Hematopoietic multipotent progenitor cell treated with erythropoietin and hydrocortisone succinate and interleukin-3 and kit ligand, for 6 days (in vitro differentiated cells): Measurements from ENCODE around the gene REV1.

ENCODE experiments used
- DNase-seq: peaks from one replicate; pipeline ENCODE4 v3.0.0-alpha.2; 2015

Gene REV1

DNA sequence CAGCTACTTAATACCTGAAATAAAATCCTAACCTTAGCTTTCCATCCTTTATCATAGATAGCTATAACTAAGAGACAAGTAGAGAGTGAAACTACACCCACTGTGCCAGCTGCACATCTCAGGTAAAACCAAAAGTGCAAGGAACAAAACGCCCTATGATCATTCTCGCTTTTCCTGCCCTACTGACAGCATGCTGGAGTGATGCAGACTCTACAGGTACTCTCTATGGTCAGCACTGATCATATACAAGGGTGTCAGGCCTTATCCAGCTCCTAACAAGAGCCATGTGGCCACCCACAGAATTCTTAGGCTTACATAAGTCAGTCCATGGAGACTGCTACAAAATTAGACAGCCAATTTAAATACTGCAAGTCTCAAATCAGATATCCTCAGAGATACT lies 45.6 kb downstream of the REV1 start:
- DNase-seq, result no peak

DNA sequence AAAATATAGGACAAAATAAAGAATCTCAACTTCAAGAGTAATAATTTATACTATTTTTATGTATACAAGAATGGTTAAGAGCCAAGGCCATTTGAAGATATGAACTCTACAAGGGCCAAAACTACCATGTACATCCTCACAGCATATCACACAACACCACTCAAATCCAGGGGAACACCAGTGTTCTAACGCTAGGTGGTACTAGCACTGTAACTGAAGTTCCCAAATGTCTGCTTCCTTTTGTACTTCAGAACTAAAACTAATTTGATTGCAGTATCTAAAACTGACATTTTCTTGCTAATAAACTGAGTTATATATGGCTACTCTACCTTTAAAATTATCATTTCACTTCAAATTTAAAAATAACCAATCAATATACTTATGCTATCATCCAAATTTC lies 47.0 kb downstream of the REV1 start:
- peak; percentile 66 for DNase-seq

DNA sequence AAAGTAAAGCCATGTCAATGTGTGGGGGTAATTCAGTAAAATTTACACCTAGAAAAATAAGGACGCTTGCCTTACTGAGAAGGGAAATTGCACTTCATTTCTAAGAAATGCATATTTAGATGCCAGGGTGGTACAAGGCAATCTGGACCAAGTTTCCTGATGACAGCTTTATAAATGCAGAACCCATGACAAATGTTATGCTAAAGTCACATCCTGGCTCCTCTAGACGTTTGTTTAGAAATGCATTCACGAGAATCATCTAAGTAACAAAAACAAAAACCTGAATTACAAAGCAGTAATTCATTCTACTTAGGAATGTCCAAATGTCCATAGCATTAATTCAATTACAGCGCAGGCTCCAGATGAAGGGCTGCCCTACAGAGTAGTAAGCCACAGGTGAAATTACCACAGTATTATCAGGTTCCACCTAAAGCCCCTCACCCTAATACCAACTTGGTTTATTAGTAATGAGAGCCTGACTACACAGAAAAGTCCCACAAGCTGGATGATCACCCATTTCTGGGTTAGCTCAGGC lies 49.8 kb downstream of the REV1 start:
- DNase-seq, result no peak

DNA sequence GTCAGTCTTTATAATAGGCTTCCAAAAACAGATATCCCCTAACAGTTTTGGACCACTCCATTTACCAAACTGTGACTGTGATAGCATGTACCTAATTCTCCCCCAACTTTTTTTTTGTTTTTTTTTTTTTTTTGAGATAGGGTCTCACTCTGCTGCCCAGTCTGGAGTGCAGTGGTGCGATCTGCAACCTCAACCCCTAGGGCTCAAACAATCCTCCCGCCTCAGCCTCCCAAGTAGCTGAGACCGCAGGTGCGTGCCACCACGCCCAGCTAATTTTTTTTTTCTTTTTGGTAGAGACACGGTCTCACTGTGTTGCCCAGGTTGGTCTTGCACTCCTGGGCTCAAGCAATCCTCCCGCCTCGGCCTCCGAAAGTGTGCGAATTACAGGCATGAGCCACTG lies 52.9 kb downstream of the REV1 start:
- DNase-seq, result no peak

DNA sequence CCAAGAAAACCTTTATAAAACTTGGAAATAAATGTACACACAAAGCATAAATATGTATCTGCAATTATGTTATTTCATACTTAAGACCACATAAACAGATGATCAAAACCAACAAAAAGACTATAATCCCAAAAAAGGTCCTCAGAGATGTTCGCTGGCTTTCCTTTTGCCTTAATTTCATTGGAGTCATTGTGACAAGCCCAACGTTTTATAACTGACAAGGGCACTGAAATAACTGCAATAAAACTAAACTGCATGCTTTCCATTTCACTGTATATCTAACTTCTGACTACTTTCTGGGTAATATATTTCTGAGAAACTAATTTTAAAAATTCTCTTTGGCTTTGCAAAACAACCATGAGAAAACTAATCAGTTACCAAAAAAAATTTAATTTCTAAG lies 56.5 kb downstream of the REV1 start:
- no peak for DNase-seq

DNA sequence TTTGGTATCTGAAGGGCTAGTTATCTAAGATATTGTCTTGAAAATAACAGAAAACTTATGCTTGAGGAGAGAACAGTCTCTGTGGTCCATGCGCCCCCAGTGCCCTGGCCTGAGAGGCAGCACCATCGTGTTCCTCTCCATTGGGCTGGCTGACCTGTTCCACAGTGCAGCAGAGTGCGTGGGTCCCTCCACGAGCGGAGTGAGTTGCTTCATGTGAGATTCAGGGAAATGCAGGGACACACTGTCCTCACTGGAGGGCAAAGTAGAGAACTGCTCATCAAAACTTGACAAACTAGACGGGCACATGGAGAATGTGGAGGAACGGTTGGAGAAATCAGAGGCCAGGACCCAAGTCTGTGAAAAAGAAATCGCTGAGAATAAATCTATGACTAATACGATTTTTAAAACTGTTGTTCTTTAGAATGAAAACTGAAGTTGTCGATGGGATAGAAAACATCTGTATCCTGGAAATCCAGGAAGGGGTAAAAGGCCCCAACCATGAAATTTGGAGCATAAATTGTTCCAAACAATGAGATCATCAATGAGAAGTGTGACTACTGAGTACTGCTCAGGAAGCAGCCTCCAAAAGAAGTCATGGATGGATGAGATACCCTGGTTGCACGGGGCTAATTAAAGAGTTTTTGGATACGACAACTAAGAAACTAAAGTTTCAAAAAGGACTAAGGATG lies 58.1 kb downstream of the REV1 start:
- no peak for DNase-seq

DNA sequence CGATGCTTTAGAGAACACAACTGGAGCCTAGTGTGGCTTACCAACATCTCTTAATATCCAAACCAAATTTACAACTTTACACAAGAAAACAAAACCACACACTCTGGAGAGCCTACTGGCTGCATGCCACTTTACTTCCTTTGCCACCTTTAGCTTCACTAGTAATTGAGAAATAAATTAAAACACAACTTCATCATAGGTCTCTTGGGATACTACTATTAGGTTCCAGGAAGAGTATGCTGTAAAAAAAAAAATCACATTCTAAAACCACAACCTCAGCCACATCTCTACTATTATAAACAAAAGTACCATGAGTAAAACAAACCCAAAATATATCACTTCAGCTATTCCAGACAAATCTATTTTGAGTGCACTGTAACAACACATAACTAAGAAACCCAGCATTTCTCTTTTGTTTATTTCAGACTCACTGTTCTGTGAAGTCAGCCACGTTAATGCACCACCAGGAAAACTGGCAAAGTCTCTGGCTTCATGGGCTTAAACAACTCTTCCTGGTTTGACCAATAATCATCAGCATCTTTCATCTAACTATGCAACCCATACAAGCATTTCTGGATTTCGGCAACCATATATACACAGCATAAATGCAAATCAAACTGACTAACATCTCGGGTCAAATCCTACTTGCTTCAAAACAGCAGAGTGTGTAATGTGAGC lies 59.1 kb downstream of the REV1 start:
- DNase-seq, result no peak

DNA sequence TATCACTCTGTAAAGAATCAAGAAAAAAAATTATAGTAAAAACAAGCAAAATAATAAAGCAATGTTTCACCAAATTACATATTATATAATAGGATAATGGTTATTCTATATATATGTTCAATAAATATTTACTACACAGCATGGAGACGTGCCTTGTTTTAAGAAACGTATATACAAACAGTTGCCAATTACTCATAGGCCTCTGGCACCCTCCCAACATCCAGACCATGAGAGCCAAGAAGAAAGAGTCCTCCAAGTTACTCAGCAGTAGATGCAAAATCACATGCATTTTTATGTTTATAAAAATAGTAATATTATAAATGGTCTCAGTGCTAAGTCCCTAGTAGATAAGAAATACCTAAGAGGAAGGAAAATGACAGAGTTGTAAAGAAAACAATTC lies 64.8 kb downstream of the REV1 start:
- no peak for DNase-seq

DNA sequence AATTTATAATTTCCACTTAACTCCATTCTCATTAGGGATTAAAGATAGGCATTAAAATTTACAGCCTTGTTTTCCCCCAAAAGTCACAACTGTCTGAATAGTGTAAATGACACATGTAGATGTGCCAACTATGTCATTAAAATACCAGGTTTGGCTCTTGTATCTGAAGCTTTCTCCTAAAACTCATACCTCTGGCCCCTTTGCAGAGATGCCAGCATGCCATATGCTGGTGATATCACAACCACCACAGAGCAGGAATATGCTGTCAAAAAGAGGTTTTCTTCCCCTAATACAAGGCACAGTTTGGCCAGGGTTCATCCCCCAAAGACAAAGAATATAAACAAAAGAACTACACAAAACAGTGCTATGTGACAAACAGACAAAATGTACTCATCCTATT lies 65.4 kb downstream of the REV1 start:
- no peak for DNase-seq

DNA sequence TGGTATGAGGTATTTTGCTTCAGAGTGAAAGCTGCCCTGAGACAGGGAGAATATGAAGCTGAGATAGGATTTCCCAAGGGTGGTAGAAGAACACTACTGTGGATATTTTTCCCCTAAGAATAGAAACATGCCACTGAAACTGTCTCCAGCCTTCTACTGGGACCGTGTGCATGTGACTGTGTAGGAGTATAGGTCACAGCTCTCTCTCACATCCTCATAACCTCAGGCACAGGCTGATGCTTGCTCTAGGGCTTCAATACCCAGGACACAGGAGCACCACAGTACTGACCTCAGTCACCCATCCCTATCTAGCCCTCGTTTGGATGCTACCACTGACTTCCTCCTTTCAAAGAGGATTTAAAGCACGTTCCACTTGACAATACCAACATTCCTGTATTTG lies 67.2 kb downstream of the REV1 start:
- no peak for DNase-seq

DNA sequence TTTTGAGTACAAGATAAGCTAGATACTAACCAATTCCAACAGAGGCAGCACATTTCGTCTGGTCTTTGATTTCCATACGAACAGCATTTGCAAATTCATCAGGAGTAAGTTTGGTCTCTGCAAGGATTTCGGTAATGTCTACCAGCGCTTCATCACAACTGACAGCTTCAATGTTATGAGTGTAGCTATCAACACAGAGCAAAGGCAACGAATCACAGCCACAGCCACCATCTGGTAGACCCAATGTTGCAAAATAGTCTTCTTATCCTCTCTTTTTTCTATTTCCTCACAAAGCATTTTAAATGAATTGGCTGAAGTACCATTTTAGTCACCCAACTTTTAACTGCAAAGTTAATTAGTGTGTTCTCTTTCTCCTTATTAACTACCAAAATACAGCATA lies 68.3 kb downstream of the REV1 start:
- no peak for DNase-seq

DNA sequence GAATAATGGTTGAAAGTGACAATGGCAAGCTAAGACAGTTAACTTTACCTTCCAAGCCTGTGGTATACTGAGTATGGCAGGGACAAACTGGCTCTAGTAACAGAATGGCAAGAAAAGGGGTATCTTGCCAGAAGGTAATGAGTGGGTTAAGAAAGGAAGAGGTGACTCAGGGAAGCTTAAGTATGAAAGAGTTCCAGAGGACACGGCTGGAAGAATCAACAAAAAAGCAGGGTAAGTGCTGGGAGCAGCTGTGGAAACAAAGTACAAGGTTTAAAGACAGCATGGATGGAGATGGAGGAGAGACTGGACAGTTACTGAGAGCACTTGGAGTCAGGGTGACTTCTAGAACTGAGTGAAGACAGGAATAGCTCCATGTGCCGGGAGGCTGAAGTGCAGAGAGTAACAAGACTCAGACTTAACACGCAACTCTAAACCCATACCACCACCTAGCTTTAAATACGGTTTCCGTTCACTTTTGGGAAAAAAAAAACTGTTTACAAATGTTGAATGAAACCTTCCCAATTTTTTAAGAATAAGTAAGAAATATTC lies 69.0 kb downstream of the REV1 start:
- DNase-seq, result no peak

DNA sequence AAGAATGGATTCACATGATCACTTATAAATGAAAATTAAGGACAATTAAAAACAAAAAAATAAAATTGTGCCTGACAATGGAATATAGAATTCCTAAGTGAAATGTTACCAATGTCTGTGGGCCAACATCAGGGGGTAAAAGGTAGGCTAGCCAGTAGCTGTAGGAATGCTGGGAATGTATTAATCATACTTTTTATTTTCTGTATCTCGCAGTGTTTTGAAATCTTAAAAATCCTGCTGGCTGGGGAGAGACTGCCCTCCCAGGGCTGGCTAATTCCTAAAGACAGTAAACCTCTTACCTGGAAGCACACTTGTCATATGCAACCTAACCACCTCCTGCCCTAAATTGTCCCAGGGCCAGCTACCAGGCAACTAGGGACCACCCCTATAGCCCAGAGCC lies 69.8 kb downstream of the REV1 start:
- no peak for DNase-seq

DNA sequence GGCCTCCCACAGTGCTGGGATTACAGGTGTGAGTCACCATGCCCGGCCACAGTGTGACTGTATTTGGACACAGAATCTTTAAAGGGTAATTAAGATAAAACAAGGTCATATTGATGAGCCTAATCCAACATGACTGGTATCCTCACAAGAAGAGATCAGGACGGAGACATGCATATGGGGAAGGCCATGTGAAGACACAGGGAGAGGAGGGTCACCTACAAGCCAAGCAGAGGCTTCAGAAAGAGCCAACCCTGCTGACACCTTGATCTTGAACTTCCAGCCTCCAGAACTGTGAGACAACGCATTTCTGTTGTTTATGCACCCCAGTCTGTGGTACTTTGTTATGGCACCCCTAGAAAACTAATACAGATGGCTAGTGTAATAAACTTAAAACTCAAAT lies 72.4 kb downstream of the REV1 start:
- no peak for DNase-seq

DNA sequence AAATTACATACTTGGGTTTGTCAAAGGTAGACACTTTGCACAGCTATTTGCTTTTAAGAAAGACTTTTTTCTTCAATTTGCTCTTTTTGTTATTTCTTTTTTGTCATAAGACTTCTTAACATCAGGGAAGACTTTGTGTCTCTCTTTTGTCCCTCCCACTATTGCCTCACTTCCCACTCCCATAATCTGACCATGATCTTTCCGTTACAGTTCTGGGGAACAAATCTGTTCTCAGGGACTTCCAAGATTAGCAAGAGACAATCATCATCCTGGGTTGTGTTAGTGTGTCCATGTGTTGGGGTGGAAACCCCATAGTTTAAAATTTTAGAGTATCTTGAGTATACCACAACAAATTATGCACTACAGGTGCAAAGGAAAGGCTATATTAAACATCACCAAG lies 75.3 kb downstream of the REV1 start:
- no peak for DNase-seq

DNA sequence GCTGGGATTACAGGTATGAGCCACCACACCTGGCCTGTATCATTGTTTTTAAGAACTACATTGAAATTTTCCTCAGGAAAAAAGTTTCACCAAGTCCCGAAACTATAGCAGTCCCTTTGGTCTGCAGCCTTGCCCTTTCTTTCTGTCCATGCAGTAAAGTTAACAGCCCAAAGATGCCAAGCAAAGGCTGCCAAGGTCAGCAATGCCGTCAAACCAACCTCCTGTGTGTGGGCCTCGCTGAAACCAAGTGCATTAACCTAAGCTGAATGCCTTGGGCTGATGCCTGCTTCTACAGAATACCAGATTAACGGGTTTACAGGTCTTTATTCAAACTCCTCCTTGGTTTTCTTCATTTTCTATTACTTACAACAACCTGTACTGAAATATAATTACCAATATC lies 79.5 kb downstream of the REV1 start:
- no peak for DNase-seq

DNA sequence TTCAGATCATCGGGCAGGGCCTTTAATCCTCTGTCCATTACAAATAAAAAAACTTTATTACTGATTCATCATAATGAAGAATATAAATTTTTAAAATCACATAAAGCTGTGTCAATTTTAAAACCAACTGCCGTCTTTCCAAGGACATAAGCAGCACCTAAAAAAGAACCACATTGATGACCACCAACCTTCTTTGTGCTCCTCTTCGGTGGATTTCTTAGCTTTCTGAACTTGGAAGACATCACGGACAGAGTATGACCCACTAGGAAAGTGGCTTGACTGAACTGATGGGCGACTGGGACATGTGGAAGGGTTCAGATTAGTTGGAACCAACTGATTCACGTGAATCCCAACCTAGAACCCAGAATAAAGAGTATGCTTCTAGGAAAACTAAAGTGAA lies 83.7 kb downstream of the REV1 start:
- DNase-seq, result no peak

DNA sequence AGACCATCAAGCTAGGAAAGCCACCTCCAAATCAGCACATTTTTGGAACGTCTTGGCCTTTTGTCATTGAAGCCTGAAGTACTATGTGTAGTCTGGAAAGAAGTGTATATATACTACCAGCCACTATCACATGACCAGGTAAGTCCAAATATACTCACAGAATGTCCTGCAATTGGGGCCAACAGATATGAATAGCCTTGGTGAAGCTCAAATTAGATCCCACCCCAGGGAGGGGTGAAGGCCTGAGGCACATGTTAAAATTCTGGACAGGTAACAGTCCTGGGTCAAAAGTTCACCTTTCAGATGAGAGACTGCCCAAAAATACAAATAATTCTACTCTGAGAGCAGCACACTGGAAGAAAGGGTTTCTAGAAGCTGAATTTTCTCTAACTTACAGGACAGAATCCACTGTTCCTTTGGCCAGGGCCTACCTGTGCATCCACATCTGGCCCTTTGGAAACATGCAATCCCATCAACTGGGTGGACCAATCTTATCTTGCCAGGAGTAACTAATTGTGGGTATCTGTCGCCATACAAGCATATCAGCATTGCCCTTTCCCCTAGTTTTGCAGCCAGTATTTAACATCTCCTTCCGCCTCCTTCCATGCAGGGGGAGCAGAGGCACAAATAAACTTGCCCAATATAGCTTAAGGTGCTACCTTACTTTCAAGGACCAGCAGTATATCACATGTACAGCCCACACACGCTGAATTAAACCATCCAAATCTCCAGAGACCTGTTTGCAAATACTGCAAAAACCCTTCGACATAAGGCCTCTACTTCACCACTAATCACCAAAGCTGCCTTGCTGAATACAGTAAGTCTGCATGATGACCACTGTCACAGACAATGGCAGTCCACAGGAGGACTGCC lies 84.8 kb downstream of the REV1 start:
- DNase-seq, result no peak

DNA sequence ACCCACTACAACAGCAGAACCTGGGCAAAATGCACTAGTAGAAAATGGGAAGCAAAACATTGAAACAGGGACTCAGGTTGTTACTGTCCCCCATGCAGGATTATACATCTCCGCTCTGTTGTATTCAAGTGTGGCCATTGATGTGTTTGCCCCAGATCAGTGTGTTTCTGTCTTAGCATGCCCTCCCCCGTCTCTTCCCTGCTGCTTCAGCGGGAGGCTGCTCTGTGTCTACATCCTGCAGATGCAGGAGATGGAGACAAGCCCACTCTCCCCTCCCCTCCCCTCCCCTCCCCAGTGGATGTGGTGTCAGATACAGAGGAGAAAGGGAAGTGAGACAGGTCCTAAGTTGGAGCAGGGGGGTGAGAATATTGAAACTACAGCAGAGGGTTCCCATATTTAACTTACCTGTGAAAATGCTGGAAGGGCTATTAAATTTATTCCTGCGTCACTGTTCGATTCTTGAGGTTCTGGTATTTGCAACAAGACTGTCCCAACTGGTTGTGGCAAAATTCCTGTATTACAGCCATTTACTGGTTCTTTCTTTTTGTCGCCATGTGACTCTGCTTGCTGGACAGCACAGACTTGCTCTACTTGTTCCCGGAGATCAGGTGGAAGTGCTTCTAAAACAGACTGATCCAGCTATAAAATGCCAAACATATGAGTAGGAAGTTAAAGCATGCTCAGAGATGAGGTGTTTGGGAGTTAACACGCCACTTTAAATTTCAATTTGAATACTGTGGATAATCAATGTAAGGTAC lies 85.6 kb downstream of the REV1 start:
- DNase-seq, result no peak

DNA sequence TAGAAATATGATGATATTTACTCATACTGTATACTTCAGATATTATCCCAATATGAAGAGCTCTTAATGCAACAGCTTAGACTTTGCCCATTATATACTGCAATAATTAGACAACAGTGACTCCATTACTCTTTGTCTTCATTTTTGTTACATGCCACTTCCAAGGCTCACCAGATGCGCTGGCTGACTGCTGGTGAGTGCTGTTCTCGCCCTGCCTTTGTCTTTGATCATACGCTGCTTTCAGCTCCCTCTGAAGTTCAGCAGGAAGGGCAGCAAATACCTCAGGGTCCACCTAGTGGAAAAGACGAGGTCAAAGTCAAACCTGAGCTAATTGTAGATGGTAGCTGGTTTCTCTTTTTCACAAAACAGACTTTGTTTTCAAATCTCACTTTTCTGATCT lies 86.3 kb downstream of the REV1 start:
- no peak for DNase-seq

DNA sequence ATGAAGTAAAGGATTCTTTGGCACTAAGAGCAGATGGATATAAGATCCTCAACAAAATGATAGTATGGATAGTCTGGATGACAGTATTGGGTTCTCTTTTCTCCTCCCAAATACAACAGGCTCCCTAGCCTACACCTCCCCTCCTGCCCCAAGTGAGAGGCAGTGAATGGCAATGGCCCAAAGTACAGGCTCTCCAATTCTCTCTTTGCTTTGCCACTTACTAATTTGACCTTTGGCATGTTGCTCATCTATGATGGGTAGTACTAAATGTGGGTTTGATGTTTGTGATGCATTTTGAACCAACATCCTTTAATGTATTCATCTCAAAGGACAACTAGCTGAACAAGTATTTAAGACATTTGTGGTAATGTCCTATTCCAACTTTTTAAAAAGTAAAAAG lies 86.7 kb downstream of the REV1 start:
- no peak for DNase-seq

DNA sequence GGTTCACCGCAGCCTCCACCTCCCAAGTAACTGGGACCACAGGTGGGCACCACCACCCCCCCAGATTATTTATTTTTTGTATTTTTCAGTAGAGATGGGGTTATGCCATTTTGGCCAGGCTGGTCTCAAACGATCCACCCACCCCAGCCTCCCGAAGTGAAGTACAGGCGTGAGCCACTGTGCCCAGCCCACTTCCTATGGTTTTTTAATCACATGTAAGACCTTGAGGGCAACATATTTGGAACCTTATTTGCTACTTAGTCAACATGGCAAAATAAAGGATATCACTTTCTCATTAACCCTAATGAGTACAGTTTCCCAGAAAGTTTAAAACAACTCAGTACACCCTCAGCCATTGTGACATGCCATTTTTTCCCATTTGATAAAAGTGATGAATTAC lies 88.0 kb downstream of the REV1 start:
- no peak for DNase-seq

DNA sequence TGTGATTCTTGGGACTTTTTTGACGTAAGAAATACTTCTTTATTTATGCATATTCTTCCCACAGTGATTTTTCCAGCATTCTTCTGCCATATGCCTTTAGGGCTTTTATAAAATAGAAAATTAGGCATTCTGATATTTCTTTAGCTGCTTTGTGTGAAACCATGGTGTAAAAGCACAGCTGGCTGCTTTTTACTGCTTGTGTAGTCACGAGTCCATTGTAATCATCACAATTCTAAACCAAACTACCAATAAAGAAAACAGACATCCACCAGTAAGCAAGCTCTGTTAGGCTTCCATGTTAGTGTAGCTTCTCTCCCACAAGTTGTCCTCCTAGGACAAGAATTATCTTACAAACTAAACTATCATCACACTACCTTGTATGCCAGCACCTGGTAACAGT lies 90.0 kb downstream of the REV1 start:
- no peak for DNase-seq
